WI38 (cell line): ENCODE results near the gene ZMYM4.

Experiments used
- H3K4me3 ChIP-seq: 2 replicates; pipeline ENCODE4 v1.5.1; 2011; ENCODE audit warnings: low read depth, mild to moderate bottlenecking, control low read depth, low read length
- TF ChIP-seq, protein P1 (sequence below): IDR thresholded peaks from 2 replicates; pipeline ENCODE4 v1.5.1; 2012; ENCODE audit warnings: low read depth, mild to moderate bottlenecking, control low read depth, low read length

Gene ZMYM4

DNA sequence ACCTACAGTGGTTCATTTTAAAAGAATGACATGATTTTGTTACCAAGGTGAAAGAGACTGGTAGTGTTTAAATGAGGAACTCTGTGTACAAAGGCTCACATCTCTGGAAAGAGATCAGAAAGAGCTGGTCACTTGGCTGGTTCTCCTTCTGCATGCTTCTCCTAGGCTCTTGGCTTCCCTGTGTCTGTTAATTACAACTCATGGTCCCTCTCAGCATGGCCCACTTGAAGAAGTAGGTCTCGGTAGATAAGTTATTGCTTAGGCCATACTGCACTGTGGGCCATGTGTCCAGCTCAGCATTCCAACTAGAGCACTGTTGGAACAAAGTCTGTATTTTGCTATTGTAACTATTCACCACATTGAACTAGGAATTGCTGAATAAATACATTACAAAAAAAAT is 197.6 kb downstream of the ZMYM4 start:
- TF ChIP-seq, protein P1, sequence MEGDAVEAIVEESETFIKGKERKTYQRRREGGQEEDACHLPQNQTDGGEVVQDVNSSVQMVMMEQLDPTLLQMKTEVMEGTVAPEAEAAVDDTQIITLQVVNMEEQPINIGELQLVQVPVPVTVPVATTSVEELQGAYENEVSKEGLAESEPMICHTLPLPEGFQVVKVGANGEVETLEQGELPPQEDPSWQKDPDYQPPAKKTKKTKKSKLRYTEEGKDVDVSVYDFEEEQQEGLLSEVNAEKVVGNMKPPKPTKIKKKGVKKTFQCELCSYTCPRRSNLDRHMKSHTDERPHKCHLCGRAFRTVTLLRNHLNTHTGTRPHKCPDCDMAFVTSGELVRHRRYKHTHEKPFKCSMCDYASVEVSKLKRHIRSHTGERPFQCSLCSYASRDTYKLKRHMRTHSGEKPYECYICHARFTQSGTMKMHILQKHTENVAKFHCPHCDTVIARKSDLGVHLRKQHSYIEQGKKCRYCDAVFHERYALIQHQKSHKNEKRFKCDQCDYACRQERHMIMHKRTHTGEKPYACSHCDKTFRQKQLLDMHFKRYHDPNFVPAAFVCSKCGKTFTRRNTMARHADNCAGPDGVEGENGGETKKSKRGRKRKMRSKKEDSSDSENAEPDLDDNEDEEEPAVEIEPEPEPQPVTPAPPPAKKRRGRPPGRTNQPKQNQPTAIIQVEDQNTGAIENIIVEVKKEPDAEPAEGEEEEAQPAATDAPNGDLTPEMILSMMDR, result no peak
- no peak overlapping the region for H3K4me3 ChIP-seq

DNA sequence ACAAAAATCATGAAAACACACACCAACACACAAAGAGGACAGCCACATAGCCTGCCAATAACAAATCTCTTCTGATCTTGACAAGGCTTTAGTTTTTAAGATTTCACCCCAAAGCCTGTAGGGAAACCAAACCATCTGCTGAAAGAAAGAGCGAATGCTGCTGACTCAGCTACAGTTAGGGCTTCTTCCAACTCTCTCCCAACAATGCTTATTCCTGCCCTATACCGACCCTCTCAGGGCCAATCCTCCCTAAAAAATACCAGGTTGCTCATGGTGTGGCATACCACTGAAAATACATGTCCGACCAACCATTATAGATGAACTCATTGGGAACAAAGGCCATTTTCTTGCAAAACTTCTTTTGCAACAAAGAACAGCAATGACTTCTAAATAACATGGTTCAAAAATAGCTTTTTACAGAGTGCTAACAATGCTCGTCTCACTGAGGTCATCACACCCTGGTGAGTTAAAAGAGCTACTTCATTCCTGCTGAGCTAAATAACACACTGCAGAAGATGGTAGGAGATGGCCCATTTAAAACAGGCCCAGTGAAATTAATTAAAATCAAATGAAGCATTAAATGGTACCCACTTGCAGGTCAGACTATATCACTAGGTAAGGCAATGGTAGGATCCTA is 202.6 kb downstream of the ZMYM4 start:
- TF ChIP-seq, protein P1, result no peak
- H3K4me3 ChIP-seq, result no peak overlapping the region
